ENCODE results near the gene KLHL17.
"Not testable (repeated sequence)": the region's sequence is repeated elsewhere in the genome, so short reads cannot be mapped to it uniquely, and the experiment has no call there.

Gene KLHL17

GRCh38 chr1:970242-970972 is 10.0 kb downstream of the KLHL17 start:
- DNase-seq (ENCODE audit: low read depth), result no peak

- DNase-seq (ENCODE audit: low read depth), result no peak
These were observed 10.8 kb downstream of the KLHL17 start for GRCh38 chr1:970973-971730.

GRCh38 chr1:971751-972506 is 11.5 kb downstream of the KLHL17 start:
- no peak for DNase-seq (ENCODE audit: low read depth)

- no peak for DNase-seq (ENCODE audit: low read depth)
These were observed 12.5 kb downstream of the KLHL17 start for GRCh38 chr1:972726-973458.

GRCh38 chr1:973459-974292 is 13.3 kb downstream of the KLHL17 start:
- no peak for DNase-seq (ENCODE audit: low read depth)

GRCh38 chr1:974293-974640 is 13.9 kb downstream of the KLHL17 start:
- no peak for DNase-seq (ENCODE audit: low read depth)

- DNase-seq (ENCODE audit: low read depth), result no peak
These were observed 14.4 kb downstream of the KLHL17 start for GRCh38 chr1:974687-975328.

- no peak for DNase-seq (ENCODE audit: low read depth)
These were observed 15.0 kb downstream of the KLHL17 start for GRCh38 chr1:975365-975764.

GRCh38 chr1:975896-976683 is 15.7 kb downstream of the KLHL17 start:
- no peak for DNase-seq (ENCODE audit: low read depth)

- DNase-seq (ENCODE audit: low read depth), result not testable (repeated sequence)
These were observed 16.4 kb downstream of the KLHL17 start for GRCh38 chr1:976791-977190.

GRCh38 chr1:978069-978834 is 17.9 kb downstream of the KLHL17 start:
- DNase-seq (ENCODE audit: low read depth), result no peak

GRCh38 chr1:978835-979743 is 18.7 kb downstream of the KLHL17 start:
- DNase-seq (ENCODE audit: low read depth), result no peak

GRCh38 chr1:979744-980072 is 19.3 kb downstream of the KLHL17 start:
- no peak for DNase-seq (ENCODE audit: low read depth)

GRCh38 chr1:980137-980571 is 19.8 kb downstream of the KLHL17 start:
- no peak for DNase-seq (ENCODE audit: low read depth)

GRCh38 chr1:980602-981395 is 20.4 kb downstream of the KLHL17 start:
- DNase-seq (ENCODE audit: low read depth), result no peak

- DNase-seq (ENCODE audit: low read depth), result no peak
These were observed 21.1 kb downstream of the KLHL17 start for GRCh38 chr1:981491-981954.

GRCh38 chr1:981955-982558 is 21.7 kb downstream of the KLHL17 start, which contains the start of gene PERM1:
TSS of gene PERM1 (minus strand) at chr1:982093. CDS start at chr1:981029, 1,064 bp downstream.
- no peak for DNase-seq (ENCODE audit: low read depth)

Measured in T-helper 22 cell (primary cell).